HepG2 (cell line): ENCODE measurements around the gene AMIGO1. TPM values are rescaled to one million over a fixed set of nuclear protein-coding genes. Genes with fewer than 3 reads are reported as not detected.

ENCODE experiments used
- ATAC-seq: fragments of 200-7000 bp; cut with Tn5 transposase; 3 replicates; pipeline ENCODE4 v1.9.1; 2020; ENCODE audit warnings: mild to moderate bottlenecking, moderate library complexity
- BruUV-seq: library from RNA; stranded (reverse); fragments of 400-500 nt; replicated peaks from 2 replicates; lab custom pipeline; 2021; lab: Mats Ljungman, UMichigan
- CTCF ChIA-PET: fragments of 300-600 bp; formaldehyde crosslinking; extraction: SDS; loops from one replicate; lab custom pipeline; 2021; ENCODE audit warnings: low total read pairs, inconsistent platforms, low intra/inter-chr PET ratio; lab: Yijun Ruan, JAX
- POLR2A ChIA-PET: fragments of 350-600 bp; sonication (Branson Sonifier 250); formaldehyde crosslinking; loops from one replicate; lab custom pipeline; 2020; ENCODE audit warnings: antibody characterized with exemption, inconsistent platforms; lab: Yijun Ruan, JAX
- DNase-seq: peaks from one replicate; pipeline ENCODE4 v3.0.0-alpha.2; 2015; ENCODE audit warnings: low spot score
- FAIRE-seq: peaks from 3 replicates; lab custom pipeline; 2011; peaks lifted over from hg19 to GRCh38; lab: Jason Lieb, UNC
- H2AFZ ChIP-seq: one replicate; pipeline ENCODE4 v1.6.1; 2011; ENCODE audit warnings: low read length, inconsistent platforms
- H3K27ac ChIP-seq: fragments of 300-600 bp; 3 replicates; pipeline ENCODE4 v1.8.0; 2011; ENCODE audit warnings: mixed run types, mild to moderate bottlenecking, mixed read lengths, low read length, inconsistent platforms; ENCODE audit not compliant: insufficient read depth; ENCODE audit errors: extremely low read length
- H3K27me3 ChIP-seq, 2 experiments: fragments of 200-600 bp in 1 of 2; 2 replicates in 1 of 2; 3 replicates in 1 of 2; pipeline versions ENCODE4 v1.6.0 to v1.8.0; 2011; ENCODE audit warnings: low read length in 2 of 2, mild to moderate bottlenecking in 2 of 2, moderate library complexity in 2 of 2, inconsistent platforms in 1 of 2; ENCODE audit not compliant: insufficient read depth in 2 of 2, control insufficient read depth in 1 of 2
- H3K36me3 ChIP-seq, 2 experiments: fragments of 200-600 bp in 1 of 2; replicated peaks in 1 of 2; 2 replicates in 1 of 2; 3 replicates in 1 of 2; pipeline versions ENCODE4 v1.5.1 to v1.8.0; 2011; ENCODE audit warnings: low read length in 2 of 2, inconsistent platforms in 1 of 2; ENCODE audit not compliant: insufficient read depth in 2 of 2, control insufficient read depth in 1 of 2
- H3K4me1 ChIP-seq: 2 replicates; pipeline ENCODE4 v1.5.1; 2012; ENCODE audit warnings: low read length, inconsistent platforms; ENCODE audit not compliant: insufficient read depth
- H3K4me2 ChIP-seq: 2 replicates; pipeline ENCODE4 v1.6.0; 2011; ENCODE audit warnings: low read depth, low read length, inconsistent platforms
- H3K4me3 ChIP-seq, 3 experiments: fragments of 200-600 bp in 1 of 3; sonication (generic), shearing (Covaris generic) in 1 of 3; replicated peaks in 1 of 3; 2 replicates each; pipeline ENCODE4 v1.5.1; 2011 to 2016; ENCODE audit warnings: low read length in 3 of 3, inconsistent platforms in 2 of 3, low read depth in 2 of 3, mild to moderate bottlenecking in 2 of 3, control low read depth in 1 of 3, mixed read lengths in 1 of 3; ENCODE audit not compliant: insufficient read depth in 1 of 3
- H3K79me2 ChIP-seq: one replicate; pipeline ENCODE4 v1.6.1; 2011; ENCODE audit warnings: low read length, inconsistent platforms; ENCODE audit not compliant: insufficient read depth
- H3K9ac ChIP-seq: 2 replicates; pipeline ENCODE4 v1.6.0; 2011; ENCODE audit warnings: mild to moderate bottlenecking, low read depth, low read length, inconsistent platforms; ENCODE audit not compliant: insufficient read depth
- H3K9me3 ChIP-seq: 2 replicates; pipeline ENCODE4 v1.5.1; 2012; ENCODE audit warnings: mild to moderate bottlenecking, low read length
- H4K20me1 ChIP-seq: 2 replicates; pipeline ENCODE4 v1.6.0; 2011; ENCODE audit warnings: inconsistent platforms, mild to moderate bottlenecking, low read length, moderate library complexity; ENCODE audit not compliant: insufficient read depth
- CEBPZ ChIP-seq: IDR thresholded peaks from 2 replicates; pipeline ENCODE4 v1.6.1; 2012; ENCODE audit warnings: low read length, improper control_type of control experiment
- NCOA5 ChIP-seq: sonication (generic); formaldehyde crosslinking; IDR thresholded peaks from 2 replicates; pipeline ENCODE4 v1.4.0; 2020; ENCODE audit warnings: missing genetic modification reagents
- NFAT5 ChIP-seq: sonication (generic); formaldehyde crosslinking; IDR thresholded peaks from 2 replicates; pipeline ENCODE4 v1.4.0; 2020; ENCODE audit warnings: missing genetic modification reagents
- SNAPC4 ChIP-seq: sonication (generic); formaldehyde crosslinking; IDR thresholded peaks from 2 replicates; pipeline ENCODE4 v1.4.0; 2020; ENCODE audit warnings: mild to moderate bottlenecking, missing genetic modification reagents
- SYNCRIP ChIP-seq: fragments of 200-400 bp; formaldehyde crosslinking; IDR thresholded peaks from 2 replicates; pipeline ENCODE4 v1.6.1; 2018; ENCODE audit warnings: mild to moderate bottlenecking, low read depth, low read length; ENCODE audit not compliant: insufficient read depth
- TAF15 ChIP-seq: fragments of 200-400 bp; formaldehyde crosslinking; IDR thresholded peaks from one replicate; pipeline ENCODE4 v1.6.1; 2018; ENCODE audit warnings: mild to moderate bottlenecking, low read depth, low read length; ENCODE audit not compliant: poor library complexity, severe bottlenecking
- ZNF644 ChIP-seq: IDR thresholded peaks from 2 replicates; pipeline ENCODE4 v1.6.1; 2016; ENCODE audit warnings: low read depth
- ZNF660 ChIP-seq: sonication (generic); formaldehyde crosslinking; IDR thresholded peaks from 2 replicates; pipeline ENCODE4 v1.5.1; 2020; ENCODE audit warnings: mild to moderate bottlenecking, low read depth, missing genetic modification reagents, borderline replicate concordance
- WGBS: methylation state at CpG from one replicate; pipeline ENCODE4 v1.1.6; 2017; ENCODE audit warnings: low lambda C conversion rate; 5-methylcytosine and 5-hydroxymethylcytosine counted together
- in situ Hi-C: cut with HindIII; loops from 2 replicates; pipeline ENCODE4 v1.10.0; 2017; ENCODE audit warnings: low pct_unique_long_range_greater_than_20kb; ENCODE audit not compliant: extremely low pct_ligation_motif_present
- intact Hi-C: fragments of 100-400 bp; cut with micrococcal nuclease; formaldehyde crosslinking; loops from one replicate; pipeline ENCODE4 v1.10.0; 2022; ENCODE audit not compliant: unreplicated experiment
- polyA plus RNA-seq, 8 experiments: library from polyadenylated mRNA; depleted of rRNA in 3 of 8; stranded (reverse) in 7 of 8; unstranded in 1 of 8; fragments of >200 nt; fragmentation: Illumina TruSeq in 4 of 8; extraction: Trizol in 4 of 8; gene quantifications; 2 replicates each; pipeline versions ENCODE4 v1.2.1 to v1.2.3, GENCODE V29; 2011 to 2016; ENCODE audit warnings: low read depth in 4 of 8, missing spikeins in 1 of 8, mixed read lengths in 1 of 8; ENCODE audit not compliant: insufficient read depth in 1 of 8
- total RNA-seq, 5 experiments: library from RNA; depleted of rRNA; stranded (reverse); fragments of >200 nt; fragmentation: Illumina TruSeq; extraction: Trizol; gene quantifications; 2 replicates each; pipeline ENCODE4 v1.2.3, GENCODE V29; 2016; ENCODE audit warnings: low read depth in 1 of 5

The AMIGO1 gene
- total and polyA plus RNA-seq, 2 of the 13 experiments (the other 11 are each of a cell fraction or from before 2014, with no cell fraction given), result 0.40 to 1.3 TPM

GRCh38 chr1:109527846-109528695 lies 18.5 kb upstream of the AMIGO1 start:
- Histone ChIP-seq H3K27ac (no peak overlapping the region), H3K27me3 (peaks cover 7 to 61% of the 10 kb centered on the region in 2 experiments; a peak in 4 of 5 replicates), H3K9me3 (no peaks in the 10 kb centered on the region), H2AFZ (no peak overlapping the region), H3K4me2 (no peak overlapping the region), H3K4me1 (peaks cover 15% of the 10 kb centered on the region; the same call in 1 of the 2 replicates), H3K79me2 (no peaks in the 10 kb centered on the region), H4K20me1 (no peaks in the 10 kb centered on the region), H3K9ac (no peak overlapping the region), H3K36me3 (no peaks in the 10 kb centered on the region), H3K4me3 (no peak overlapping the region)
- intact Hi-C loops, result no loop called here
- POLR2A ChIA-PET, result interaction anchor here (1.0 kb wide), 1 partner anchor 11 kb away, joined by 3 read pairs; no protein-coding TSS in a partner anchor
- DNase-seq (no peak), FAIRE-seq (no peak), ATAC-seq (no peak)
- CTCF ChIA-PET, result no interaction called here
- in situ Hi-C loops, result no loop called here
- BruUV-seq, result no TSS peak
- WGBS, result 35% methylated on average over 7 of the region's 9 CpGs
- TF ChIP-seq SYNCRIP (no peak), NCOA5 (CRISPR knock-in tag) (no peak), CEBPZ (no peak), NFAT5 (CRISPR knock-in tag) (no peak), ZNF660 (no peak), TAF15 (no peak), ZNF644 (CRISPR knock-in tag) (no peak), SNAPC4 (CRISPR knock-in tag) (no peak)
